ENCODE data around the gene PLCB1.
"Not testable (repeated sequence)": the region's sequence is repeated elsewhere in the genome, so short reads cannot be mapped to it uniquely, and the experiment has no call there.

PLCB1 gene

DNA sequence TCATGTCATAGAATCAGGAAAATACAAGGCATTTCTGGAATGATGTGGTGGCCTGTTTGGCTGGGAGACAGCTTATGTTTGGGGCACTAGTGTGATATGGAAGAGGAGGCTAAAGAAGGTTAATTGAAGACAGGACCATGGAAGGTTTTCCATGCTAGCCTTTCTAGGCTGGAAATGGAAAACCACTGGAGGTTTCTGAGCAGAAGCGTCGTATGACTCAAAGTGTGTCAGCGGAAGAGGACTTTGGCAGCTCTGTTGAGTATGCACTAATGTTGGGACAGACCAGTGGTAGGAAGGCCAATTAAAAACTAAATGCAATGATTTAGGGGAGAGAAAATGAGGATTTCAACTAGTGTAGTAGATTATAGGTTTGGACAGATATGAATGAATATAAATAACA lies 413.1 kb downstream of the PLCB1 start:
- no peak for DNase-seq (ENCODE audit: low read depth, low spot score)

DNA sequence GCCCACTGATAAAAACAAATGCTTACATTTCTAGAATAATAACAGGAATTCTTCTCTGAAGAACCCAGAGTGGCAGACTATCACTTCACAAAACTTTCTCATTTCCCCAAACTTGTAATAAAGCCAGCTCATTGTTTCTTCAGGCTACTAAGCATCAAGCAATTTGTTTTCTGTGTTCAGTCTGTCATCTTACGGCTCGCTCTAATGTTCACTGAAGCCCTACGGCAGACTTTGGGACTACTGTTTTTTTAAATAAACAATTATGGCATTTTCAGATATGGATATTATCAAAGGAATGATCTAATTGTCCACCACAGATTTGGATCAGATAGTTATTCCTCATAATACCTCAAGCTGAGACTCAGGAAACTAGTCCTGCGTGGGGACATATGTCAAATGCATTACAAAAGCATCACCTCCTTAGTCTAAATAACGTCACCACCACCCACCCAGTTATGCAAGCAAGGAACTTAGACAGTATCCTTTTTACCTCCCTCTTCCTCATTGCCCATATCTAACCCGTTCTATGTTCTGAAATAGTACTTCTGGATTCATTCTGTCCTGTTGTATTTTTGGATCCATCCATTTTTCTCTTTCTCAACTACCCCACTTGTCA lies 415.1 kb downstream of the PLCB1 start:
- no peak for DNase-seq (ENCODE audit: low read depth, low spot score)

DNA sequence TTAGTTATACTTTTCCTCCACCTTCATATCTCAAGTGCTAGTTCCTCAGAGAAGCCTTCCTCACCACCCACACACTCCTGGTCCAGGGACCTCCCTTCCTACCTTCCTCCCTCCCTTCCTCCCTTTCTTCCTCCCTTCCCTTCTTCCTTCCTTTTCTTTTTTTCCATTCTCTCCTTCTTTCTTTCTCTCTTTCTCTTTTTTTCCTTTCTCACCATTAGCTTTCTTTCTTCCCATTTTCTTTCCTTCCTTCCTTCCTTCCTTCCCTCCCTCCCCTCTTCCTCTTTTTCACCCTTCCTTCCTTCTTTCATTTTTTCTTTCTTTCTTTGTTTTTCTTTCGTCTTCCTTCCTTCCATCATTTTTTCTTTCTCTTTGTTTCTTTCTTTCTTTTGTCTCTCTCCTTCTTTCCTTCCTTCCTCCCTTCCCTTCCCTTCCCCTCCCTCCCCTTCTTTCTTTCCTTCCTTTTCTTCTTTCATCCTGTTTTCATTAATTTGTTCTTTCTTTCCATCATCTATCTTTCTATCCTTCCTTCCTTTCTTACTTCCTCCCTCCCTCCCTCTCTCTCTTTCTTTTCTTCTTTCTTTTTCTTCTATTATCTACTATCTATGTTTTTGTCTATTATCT lies 416.0 kb downstream of the PLCB1 start:
- DNase-seq (ENCODE audit: low read depth, low spot score): no peak

DNA sequence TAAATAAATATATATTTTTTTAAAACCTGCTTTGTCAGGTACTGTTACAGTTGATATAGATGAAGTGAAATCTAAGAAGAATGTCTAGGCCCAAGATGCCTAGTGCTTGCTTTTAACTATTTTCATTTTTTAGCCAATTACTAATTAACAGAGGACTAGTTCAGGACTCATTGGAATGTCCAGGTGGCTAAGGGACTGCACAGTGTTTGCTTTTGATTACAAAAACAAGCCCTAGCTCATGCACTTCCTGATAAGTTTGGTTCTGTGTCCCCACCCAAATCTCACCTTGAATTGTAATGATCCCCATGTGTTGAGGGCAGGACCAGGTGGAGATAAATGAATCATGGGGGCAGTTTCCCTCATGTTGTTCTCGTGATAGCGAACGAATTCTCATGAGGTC lies 417.1 kb downstream of the PLCB1 start:
- no peak for DNase-seq (ENCODE audit: low read depth, low spot score)

DNA sequence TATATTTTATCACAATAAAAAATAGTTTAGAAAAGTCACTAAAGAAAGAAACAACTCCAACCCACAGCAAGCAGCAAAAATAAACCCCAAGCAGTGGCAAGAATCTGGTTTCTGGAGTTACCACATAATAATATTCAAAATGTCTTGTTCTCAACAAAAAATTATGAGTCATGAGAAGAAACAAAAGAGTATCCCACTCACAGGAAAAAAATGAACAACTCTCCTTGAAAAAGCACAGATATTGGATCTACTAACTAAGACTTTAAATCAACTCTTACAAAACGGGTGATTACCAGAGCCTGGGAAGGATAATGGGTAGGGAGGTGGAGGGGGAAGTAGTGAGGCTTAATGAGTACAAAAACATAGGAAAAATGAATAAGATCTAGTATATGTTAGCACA lies 425.6 kb downstream of the PLCB1 start:
- DNase-seq (ENCODE audit: low read depth, low spot score): no peak

- no peak for DNase-seq (ENCODE audit: low read depth, low spot score)
These were observed 430.3 kb downstream of the PLCB1 start for GRCh38 chr20:8562356-8562755.

DNA sequence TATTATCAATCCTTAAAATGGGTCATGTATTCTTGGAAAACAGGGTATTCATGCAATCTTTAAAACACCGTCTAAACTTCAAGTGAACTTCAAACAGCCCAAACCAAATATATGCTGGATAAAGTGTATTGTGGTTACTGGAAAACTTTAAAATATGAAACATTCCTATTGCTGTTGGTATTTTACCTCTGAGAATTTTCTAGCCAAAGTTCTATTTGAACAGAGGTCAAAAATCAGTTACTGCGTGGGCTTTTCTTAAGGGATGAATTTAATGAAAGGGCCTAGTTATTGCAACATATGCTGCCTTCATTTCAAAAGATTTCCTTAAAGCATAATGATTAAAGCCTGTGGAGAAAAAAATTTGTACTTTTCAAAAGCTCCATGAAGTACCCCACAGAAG lies 436.0 kb downstream of the PLCB1 start:
- no peak for DNase-seq (ENCODE audit: low read depth, low spot score)

- no peak for DNase-seq (ENCODE audit: low read depth, low spot score)
These were observed 437.7 kb downstream of the PLCB1 start for GRCh38 chr20:8569766-8570165.

- DNase-seq (ENCODE audit: low read depth, low spot score): no peak
These were observed 439.5 kb downstream of the PLCB1 start for GRCh38 chr20:8571611-8572010.

GRCh38 chr20:8573686-8574085 lies 441.6 kb downstream of the PLCB1 start:
- DNase-seq (ENCODE audit: low read depth, low spot score): no peak

DNA sequence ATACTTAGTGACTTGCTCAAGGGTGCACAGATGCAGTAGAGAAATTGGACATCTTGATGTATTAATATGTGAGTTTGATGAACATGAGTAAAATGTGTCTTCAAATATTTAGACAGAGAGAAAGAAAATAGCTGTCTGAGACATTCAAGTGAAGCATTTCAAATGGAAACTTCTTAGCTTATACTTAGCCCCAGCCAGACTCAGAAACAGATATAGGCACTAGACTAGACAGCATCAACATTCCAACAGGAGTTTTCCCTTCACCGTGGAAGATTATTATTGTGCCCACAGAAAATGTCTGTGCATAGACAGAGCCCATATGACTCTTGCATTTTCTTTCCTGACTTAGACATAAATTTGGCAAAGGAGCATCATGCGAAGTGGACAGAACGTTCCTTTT lies 443.0 kb downstream of the PLCB1 start:
- DNase-seq (ENCODE audit: low read depth, low spot score): no peak

GRCh38 chr20:8578161-8578865 lies 446.2 kb downstream of the PLCB1 start:
- DNase-seq (ENCODE audit: low read depth, low spot score): no peak

DNA sequence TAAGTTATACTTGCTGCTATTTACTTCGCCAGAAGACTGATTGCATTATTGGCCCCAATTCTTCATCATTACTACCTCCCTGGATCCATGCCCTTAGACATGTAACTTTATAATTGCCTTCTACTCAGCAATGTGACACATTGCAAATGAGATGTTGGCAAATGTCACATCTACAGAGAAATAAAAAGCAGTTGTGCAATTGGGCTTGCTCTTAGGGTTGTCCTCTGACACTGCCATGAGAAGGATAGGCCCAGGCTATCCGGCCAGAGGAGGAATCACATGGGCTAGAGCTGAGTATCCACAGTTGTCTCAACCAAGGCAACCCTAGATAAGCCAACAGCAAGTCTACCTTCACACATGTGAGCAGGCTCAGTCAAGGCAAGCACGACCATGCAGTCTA lies 447.0 kb downstream of the PLCB1 start:
- DNase-seq (ENCODE audit: low read depth, low spot score): no peak

GRCh38 chr20:8581446-8582183 lies 449.5 kb downstream of the PLCB1 start:
- DNase-seq (ENCODE audit: low read depth, low spot score): no peak

- no peak for DNase-seq (ENCODE audit: low read depth, low spot score)
These were observed 451.0 kb downstream of the PLCB1 start for GRCh38 chr20:8583012-8583565.

GRCh38 chr20:8583566-8584043 lies 451.5 kb downstream of the PLCB1 start:
- no peak for DNase-seq (ENCODE audit: low read depth, low spot score)

DNA sequence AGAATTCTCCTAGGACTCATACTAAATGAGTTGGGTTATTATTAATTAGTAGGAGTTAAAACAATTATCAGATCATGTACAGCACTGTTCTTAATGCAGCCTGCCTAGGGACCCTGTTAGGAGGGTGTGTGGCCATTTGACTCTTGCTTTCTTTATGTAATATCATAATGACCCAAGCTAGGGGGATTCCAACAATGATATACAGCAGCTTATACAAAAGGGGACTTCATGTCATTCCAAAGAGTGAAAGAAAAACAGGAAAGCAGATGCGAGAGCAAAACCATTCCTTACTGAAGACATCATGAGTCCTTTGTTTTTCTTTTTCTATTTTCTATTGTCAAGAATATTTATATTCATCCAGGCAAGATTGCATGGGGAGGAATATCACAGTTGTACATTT lies 455.2 kb downstream of the PLCB1 start:
- no peak for DNase-seq (ENCODE audit: low read depth, low spot score)

DNA sequence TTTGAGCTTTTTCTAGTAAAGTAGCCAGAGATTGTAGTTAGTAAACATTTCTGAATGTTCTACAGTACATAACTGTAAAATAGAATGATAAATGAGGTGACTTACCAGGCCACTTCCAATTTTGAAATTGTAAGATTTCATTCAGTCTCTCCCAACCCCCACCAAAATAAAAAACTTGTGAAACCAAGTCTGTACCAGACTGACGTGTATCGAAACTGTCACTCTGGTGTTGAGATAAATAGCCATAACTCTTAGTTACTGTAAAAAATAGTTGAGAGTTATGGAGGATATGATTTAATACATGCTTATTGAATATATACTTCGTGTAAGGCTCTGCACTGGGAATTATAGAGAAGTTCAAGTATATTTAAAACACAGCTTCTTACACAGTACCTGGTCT lies 455.7 kb downstream of the PLCB1 start:
- DNase-seq (ENCODE audit: low read depth, low spot score): no peak

- DNase-seq (ENCODE audit: low read depth, low spot score): no peak
These were observed 457.9 kb downstream of the PLCB1 start for GRCh38 chr20:8589956-8590355.

DNA sequence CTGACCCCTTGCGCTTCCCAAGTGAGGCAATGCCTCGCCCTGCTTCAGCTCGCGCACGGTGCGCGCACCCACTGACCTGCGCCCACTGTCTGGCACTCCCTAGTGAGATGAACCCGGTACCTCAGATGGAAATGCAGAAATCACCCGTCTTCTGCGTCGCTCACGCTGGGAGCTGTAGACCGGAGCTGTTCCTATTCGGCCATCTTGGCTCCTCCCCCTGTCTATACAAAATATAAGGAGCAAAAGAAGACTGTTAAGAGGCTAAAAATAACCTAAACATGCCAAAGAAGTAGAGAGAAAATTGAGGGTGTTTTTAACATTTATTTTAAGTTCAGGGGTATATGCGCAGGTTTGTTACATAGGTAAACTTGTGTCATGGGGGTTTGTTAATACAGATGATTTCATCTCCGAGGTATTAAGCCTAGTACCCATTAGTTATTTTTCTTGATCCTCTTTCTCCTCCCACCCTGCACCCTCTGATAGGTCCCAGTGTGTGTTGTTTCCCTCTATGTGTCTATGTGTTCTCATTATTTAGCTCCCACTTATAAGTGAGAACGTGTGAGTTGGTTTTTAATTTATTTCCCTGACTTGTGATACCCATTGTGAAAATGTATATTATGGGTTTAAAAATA lies 469.0 kb downstream of the PLCB1 start:
- not testable (repeated sequence) for DNase-seq (ENCODE audit: low read depth, low spot score)

DNA sequence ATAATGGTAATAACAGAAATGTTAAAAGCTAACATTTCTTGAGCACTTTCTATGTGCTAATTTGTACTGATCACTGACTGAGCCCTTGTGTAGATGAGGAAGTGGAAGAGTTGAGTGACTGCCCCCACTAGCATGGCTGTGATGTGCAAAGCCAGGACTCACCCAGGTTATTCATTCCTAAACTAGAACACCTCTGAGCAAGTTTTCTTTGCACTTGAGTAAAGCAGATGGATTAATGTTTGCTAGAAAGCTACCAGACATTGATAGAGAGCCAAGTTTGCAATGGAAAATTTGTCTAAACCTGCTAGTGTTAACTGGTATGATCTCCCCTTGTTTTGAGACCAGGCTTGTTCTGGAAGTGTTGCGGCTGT lies 469.5 kb downstream of the PLCB1 start:
- DNase-seq (ENCODE audit: low read depth, low spot score): no peak

Measured in iPS DF 19.7 (cell line).